SK-N-MC (cell line): Measurements from ENCODE around the gene RABGEF1.
"Not testable (repeated sequence)": the region's sequence is repeated elsewhere in the genome, so short reads cannot be mapped to it uniquely, and the experiment has no call there.

Source experiments
- DNase-seq: peaks from one replicate; pipeline ENCODE4 v3.0.0-alpha.2; 2011; ENCODE audit warnings: low read depth, low spot score
- H3K27ac ChIP-seq: fragments of 200-600 bp; sonication (generic); 2 replicates; pipeline ENCODE4 v1.5.1; 2016; ENCODE audit warnings: mixed run types
- H3K36me3 ChIP-seq: fragments of 200-600 bp; sonication (generic); 2 replicates; pipeline ENCODE4 v1.6.1; 2017; ENCODE audit warnings: antibody characterized with exemption, low read length, mixed read lengths; ENCODE audit not compliant: insufficient read depth
- H3K4me3 ChIP-seq: fragments of 200-600 bp; sonication (generic); 2 replicates; pipeline ENCODE4 v1.5.1; 2016
- H3K9ac ChIP-seq: fragments of 200-600 bp; sonication (generic); 2 replicates; pipeline ENCODE4 v1.8.0; 2017; ENCODE audit warnings: mixed run types, mixed read lengths; ENCODE audit not compliant: insufficient read length
- H3K9me3 ChIP-seq: fragments of 200-600 bp; sonication (generic); 2 replicates; pipeline ENCODE4 v1.6.1; 2017; ENCODE audit warnings: low read depth, mild to moderate bottlenecking, antibody characterized with exemption, low read length, moderate library complexity, mixed read lengths
- EZH2 ChIP-seq: fragments of 200-600 bp; sonication (generic); IDR thresholded peaks from one replicate; pipeline ENCODE4 v1.6.1; 2017; ENCODE audit warnings: antibody characterized with exemption
- FOXP2 ChIP-seq: optimal IDR thresholded peaks from 2 replicates; pipeline ENCODE3; 2011; ENCODE audit warnings: mild to moderate bottlenecking, moderate library complexity; ENCODE audit not compliant: insufficient read depth; ENCODE audit errors: extremely low read length, control extremely low read depth
- POLR2AphosphoS5 ChIP-seq: IDR thresholded peaks from 2 replicates; pipeline ENCODE4 v1.6.1; 2012; ENCODE audit warnings: mild to moderate bottlenecking, low read depth, low read length, borderline replicate concordance

The RABGEF1 gene

GRCh38 chr7:66740302-66740979 is at the start of gene RABGEF1:
Gene RABGEF1 (plus strand): TSS chr7:66740733. CDS start chr7:66771900, 31,167 bp downstream.
- H3K9ac ChIP-seq, result peak within 1 kb of the TSS; percentile 94
- peak within 1 kb of the TSS; percentile 83 for H3K27ac ChIP-seq
- H3K9me3 ChIP-seq, result no peaks in the 10 kb centered on the region
- H3K4me3 ChIP-seq, result peak within 1 kb of the TSS; percentile 96
- peaks cover 9% of the 10 kb centered on the region; the same call in 1 of the 2 replicates for H3K36me3 ChIP-seq
- peak; percentile 94 for TF ChIP-seq POLR2AphosphoS5
- TF ChIP-seq EZH2, result no peak
- peak; percentile 37 for DNase-seq

DNA sequence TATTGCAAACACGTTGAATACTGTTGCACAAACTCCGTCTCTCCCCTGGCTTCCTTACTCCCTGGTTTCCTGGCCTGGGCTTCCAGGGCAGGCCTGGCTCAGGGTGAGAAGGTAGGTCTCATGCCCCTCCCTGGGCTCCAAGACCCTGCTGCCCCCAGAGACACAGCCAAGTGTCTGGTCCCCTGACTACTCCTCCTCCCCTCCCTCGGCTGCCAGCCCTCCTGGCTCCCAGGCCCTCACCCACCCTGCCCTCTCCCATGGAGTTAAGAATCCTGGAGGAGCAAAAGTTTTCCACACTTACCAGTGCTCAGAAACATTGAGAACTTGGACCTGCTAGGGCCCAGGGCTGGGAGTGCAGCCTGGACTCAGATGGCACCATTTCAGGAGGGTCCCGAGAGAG is 47.2 kb upstream of the RABGEF1 start:
- H3K27ac ChIP-seq, result no peak overlapping the region
- no peak for DNase-seq
- H3K4me3 ChIP-seq, result no peak overlapping the region
- H3K9me3 ChIP-seq, result peaks cover 1% of the 10 kb centered on the region; the same call in 1 of the 2 replicates
- TF ChIP-seq FOXP2, result no peak
- no peak for TF ChIP-seq EZH2
- TF ChIP-seq POLR2AphosphoS5, result no peak
- H3K36me3 ChIP-seq, result no peaks in the 10 kb centered on the region
- H3K9ac ChIP-seq, result no peak overlapping the region

DNA sequence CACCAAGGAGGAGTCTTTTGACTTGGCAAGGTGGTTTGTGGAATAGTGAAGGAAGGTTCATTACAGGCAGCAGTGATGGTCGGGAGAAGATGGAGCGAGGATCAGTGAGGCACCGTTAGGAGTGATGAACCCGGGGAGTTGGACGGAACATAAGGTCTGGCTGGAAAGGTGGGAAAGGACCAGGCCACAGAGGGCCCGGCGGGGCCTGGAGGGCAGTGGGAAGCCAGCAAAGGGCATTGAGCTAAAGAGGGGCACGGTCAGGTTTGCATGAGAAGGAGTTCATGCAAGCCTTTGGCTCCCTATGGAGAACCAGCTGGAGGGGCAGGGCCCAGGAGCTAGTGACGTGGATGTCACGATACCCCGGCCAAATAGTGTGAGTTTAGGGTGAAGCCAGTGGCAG is 46.2 kb upstream of the RABGEF1 start:
- TF ChIP-seq POLR2AphosphoS5, result no peak
- no peak for TF ChIP-seq FOXP2
- no peak for TF ChIP-seq EZH2
- Histone ChIP-seq H3K27ac (no peak overlapping the region), H3K4me3 (no peak overlapping the region), H3K36me3 (no peaks in the 10 kb centered on the region), H3K9me3 (no peaks in the 10 kb centered on the region), H3K9ac (no peak overlapping the region)
- DNase-seq, result no peak

DNA sequence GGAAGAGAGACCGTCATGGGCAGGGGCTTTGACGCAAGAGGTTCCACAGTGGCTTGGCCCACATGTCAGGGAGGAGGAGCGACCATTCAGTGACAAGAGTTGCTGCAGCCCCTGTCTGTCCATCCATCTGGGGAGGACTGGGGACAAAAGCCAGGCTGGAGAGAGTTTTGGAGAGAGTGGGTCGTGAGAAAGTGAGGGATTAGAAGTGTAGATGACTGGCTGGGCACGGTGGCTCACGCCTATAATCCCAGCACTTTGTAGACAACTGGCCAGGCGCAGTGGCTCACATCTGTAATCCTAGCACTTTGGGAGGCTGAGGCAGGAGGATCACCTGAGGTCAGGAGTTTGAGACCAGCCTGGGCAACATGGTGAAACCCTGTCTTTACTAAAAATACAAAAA is 45.1 kb upstream of the RABGEF1 start:
- not testable (repeated sequence) for H3K9ac ChIP-seq, H3K9me3 ChIP-seq, H3K27ac ChIP-seq, H3K4me3 ChIP-seq, DNase-seq, H3K36me3 ChIP-seq

GRCh38 chr7:66696134-66696533 is 44.4 kb upstream of the RABGEF1 start:
- not testable (repeated sequence) for H3K4me3 ChIP-seq, H3K27ac ChIP-seq, H3K9ac ChIP-seq, H3K9me3 ChIP-seq, H3K36me3 ChIP-seq, DNase-seq

DNA sequence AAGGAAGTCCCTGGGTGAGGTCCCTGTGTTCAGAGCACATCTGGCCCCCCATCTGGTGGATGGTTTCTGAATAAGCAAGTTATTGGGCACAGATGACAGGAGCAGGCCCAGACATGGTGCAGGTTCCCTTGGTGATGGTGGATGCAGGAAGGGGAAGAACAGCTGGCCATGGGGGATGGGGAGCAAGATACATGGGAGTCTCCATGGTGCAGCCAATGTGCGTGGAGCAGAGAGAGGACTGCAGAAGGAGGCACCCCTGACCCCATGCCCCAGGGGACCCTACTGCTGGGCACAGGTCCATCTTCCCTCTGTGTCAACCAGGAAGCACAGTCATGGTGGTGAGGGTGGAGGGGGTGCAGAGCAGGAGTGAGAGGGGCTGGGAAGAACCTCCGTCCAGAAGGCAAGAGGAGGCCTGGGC is 43.8 kb upstream of the RABGEF1 start:
- Histone ChIP-seq H3K4me3 (no peak overlapping the region), H3K9ac (no peak overlapping the region), H3K27ac (no peak overlapping the region), H3K36me3 (no peaks in the 10 kb centered on the region), H3K9me3 (no peaks in the 10 kb centered on the region)
- TF ChIP-seq POLR2AphosphoS5, result no peak
- TF ChIP-seq EZH2, result no peak
- TF ChIP-seq FOXP2, result no peak
- DNase-seq, result no peak

- H3K27ac ChIP-seq, result no peak overlapping the region
- H3K4me3 ChIP-seq, result no peak overlapping the region
- H3K9me3 ChIP-seq, result no peaks in the 10 kb centered on the region
- no peak for DNase-seq
- TF ChIP-seq FOXP2 (no peak), EZH2 (no peak), POLR2AphosphoS5 (no peak)
- no peaks in the 10 kb centered on the region for H3K36me3 ChIP-seq
- H3K9ac ChIP-seq, result no peak overlapping the region
These were observed 42.8 kb upstream of the RABGEF1 start for GRCh38 chr7:66697449-66698438.

- Histone ChIP-seq H3K4me3 (no peak overlapping the region), H3K36me3 (no peaks in the 10 kb centered on the region), H3K9ac (no peak overlapping the region), H3K9me3 (no peaks in the 10 kb centered on the region), H3K27ac (no peak overlapping the region)
- DNase-seq, result no peak
- TF ChIP-seq EZH2, result no peak
- no peak for TF ChIP-seq FOXP2
- no peak for TF ChIP-seq POLR2AphosphoS5
These were observed 41.8 kb upstream of the RABGEF1 start for GRCh38 chr7:66698652-66699205.

- no peak for DNase-seq
- no peak for TF ChIP-seq POLR2AphosphoS5
- no peak for TF ChIP-seq EZH2
- no peak for TF ChIP-seq FOXP2
These were observed 40.5 kb upstream of the RABGEF1 start for GRCh38 chr7:66699998-66700397.

More at GRCh38 chr7:66699998-66700397, 40.5 kb upstream of the RABGEF1 start:
- no peak overlapping the region for H3K27ac ChIP-seq
- no peaks in the 10 kb centered on the region for H3K36me3 ChIP-seq
- no peak overlapping the region for H3K4me3 ChIP-seq
- no peaks in the 10 kb centered on the region for H3K9me3 ChIP-seq
- H3K9ac ChIP-seq, result no peak overlapping the region
